ES-I3 (cell line): ENCODE results near the gene ADRA2B.
"Not testable (repeated sequence)": the region's sequence is repeated elsewhere in the genome, so short reads cannot be mapped to it uniquely, and the experiment has no call there.

Source experiments
- H3K36me3 ChIP-seq: 2 replicates; pipeline ENCODE4 v1.6.1; 2013; ENCODE audit warnings: mild to moderate bottlenecking, low read length, control low read depth, moderate library complexity; ENCODE audit not compliant: insufficient read depth
- H3K4me1 ChIP-seq: 2 replicates; pipeline ENCODE4 v1.6.1; 2013; ENCODE audit warnings: mild to moderate bottlenecking, control low read depth, low read length; ENCODE audit not compliant: insufficient read depth
- H3K9ac ChIP-seq: 2 replicates; pipeline ENCODE4 v1.6.1; 2013; ENCODE audit warnings: low read depth, mild to moderate bottlenecking, low read length, moderate library complexity
- H3K9me3 ChIP-seq: 2 replicates; pipeline ENCODE4 v1.6.1; 2013; ENCODE audit warnings: mild to moderate bottlenecking, low read length, moderate library complexity; ENCODE audit not compliant: control insufficient read depth, insufficient read depth

The ADRA2B gene

DNA sequence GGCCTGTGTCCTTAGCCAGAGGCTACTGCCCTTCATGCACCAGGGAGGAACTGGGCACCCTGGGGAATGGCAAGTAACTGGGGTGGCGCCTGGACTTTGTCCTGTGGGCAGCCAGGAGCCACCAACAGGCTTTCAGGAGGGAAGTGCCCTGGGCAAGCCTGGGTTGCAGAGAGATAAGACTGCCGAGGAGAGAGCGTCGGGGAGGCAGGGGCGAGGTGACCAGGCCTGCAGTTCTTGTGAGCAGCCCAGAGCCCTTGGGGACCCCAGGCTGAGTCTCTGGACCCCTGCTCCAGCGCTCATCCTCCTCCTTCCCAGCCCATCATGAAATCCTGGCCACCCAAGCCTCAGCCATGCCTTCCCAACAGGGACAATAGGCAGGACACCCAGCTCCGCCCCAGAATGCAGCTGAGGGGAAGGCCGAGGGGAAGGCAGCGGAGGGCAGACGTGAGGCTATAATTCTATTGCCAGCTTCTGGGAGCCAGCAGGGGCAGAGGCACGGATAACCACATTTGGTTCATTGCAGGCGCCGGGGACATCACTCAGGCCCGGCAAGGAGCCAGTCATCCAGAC, 25.1 kb downstream of the ADRA2B start:
- 0 out of 2 replicates have a peak, but pooled peaks cover 5% of the 10 kb centered on the region for H3K9me3 ChIP-seq
- no peak overlapping the region for H3K9ac ChIP-seq

DNA sequence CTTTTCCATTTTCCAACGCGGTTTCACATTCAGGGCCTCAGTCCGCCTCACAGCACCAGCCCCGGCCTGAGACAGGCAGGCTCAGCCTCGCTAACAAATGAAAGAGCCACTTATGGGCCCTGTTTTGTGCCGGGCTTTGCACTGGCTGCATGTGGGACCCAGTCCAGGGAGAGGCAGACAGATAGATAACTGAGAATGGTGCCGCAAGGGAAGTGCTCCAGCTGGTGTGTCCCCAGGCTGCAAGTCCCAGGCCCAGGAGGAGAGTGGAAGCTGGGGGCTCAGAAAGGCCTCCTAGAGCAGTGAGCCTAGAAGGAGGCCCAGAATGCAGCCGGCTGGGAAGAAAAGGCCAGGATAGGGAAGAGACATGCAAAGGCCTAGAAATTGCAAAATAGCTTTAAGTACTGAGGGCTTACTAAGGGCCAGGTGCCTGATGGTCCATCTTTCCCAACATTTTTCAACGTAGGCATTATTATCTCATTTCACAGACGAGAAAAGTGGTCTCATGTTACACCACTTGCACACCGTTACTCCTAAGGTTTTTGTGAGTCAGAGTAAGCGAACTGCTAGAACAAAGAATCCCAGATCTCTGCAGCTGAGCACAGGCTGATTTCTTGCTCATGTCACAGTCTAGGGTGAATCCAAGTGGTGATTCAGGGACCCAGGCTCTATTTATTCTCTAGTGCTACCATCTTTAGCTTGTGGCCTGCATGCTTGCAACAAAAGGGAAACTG, 26.0 kb downstream of the ADRA2B start:
- Histone ChIP-seq H3K4me1 (peaks cover 5% of the 10 kb centered on the region), H3K9me3 (0 out of 2 replicates have a peak, but pooled peaks cover 5% of the 10 kb centered on the region), H3K9ac (no peak overlapping the region), H3K36me3 (no peaks in the 10 kb centered on the region)

More for the DNA sequence above, 25.1 kb downstream of the ADRA2B start:
- H3K36me3 ChIP-seq = no peaks in the 10 kb centered on the region
- peaks cover 5% of the 10 kb centered on the region for H3K4me1 ChIP-seq

DNA sequence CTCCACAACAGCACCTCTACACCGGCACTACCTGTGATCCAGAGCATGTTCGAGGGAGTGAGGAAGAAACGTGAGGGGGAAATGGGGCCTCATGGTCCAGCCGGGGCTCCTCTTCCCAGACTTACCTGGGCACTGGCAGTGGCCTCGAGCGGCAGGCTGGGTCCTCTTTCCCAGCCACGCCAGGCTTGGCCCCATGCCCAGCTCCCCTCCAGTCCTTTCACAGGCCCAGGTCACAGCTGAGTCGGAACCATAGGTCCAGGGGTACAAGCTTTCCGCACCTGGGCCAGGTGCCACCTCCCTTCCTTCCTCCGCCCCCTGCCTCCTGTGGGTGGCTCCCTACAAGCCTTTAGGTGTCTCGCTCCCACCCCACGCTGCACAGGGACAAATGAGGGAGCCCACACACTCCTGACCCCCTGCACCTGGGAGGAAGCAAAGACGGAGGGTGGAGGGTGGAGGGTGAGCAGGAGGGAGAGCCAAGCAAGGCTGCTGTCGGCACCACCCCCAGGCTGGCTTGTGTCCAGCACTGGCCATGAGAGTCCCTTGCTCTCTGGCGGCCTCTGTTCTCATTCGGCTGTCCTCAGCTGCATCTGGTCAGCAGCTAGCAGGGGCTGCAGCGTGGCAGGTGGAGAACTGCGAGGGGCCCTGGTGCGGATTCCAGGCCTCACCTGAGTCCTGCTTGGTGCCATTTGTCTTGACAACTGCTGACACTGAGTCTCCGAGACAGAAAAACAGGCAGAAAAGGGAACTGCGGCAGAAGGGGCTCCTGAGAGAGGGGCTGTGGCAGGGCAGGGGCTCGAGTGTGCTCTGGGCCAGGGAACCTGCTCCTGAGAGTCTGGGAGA, 26.8 kb downstream of the ADRA2B start:
- H3K9me3 ChIP-seq = 0 out of 2 replicates have a peak, but pooled peaks cover 5% of the 10 kb centered on the region
- H3K9ac ChIP-seq = no peak overlapping the region
- H3K36me3 ChIP-seq = no peaks in the 10 kb centered on the region
- H3K4me1 ChIP-seq = peaks cover 5% of the 10 kb centered on the region

DNA sequence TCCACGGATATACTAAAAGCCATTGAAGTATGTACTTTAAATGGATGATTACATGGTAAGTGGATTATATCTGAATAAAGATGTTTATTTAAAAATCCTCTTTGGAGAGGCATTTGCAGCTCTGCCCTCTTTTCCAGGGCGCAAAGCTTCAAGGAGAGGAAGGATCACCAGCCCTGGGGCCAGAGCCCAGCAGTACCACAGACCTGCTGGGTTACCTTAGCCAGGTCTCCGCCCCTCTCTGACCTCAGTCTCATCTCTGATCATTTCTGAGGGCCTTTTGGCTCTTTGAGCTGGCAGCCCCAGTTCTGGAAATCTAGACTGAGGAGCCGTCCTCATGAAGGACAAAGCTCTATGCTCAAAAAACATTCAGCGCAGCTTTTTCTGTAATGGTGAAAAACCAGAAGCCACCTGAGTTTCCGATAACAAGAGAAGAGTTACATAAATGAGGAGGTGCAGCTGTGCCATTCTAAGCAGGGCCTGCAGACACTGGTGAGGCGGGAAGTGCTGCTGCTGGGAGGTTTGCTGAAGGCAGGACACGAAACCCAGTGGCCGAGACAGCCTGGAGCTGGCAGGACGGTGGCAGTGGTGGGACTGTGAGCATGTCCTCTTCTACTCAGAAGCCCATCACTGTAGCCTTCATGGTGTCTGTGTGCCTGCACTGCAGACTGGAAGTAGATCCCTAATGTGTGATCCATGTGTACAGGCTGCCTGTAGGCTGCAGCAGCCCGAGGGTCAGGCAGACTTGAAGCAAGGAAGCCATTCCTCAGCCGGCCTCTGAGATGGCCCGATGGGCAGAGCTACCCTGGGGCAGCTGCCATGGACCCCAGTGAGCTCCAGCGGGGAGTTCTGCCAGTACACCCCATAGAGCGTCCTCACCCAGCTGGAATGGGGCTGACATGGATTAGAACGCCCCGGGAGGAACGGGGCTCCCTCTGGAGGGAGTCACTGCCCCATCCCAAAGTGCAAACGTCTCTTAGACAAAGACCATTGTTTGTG, 27.7 kb downstream of the ADRA2B start:
- no peak overlapping the region for H3K9ac ChIP-seq
- no peaks in the 10 kb centered on the region for H3K36me3 ChIP-seq
- 0 out of 2 replicates have a peak, but pooled peaks cover 5% of the 10 kb centered on the region for H3K9me3 ChIP-seq
- peaks cover 5% of the 10 kb centered on the region for H3K4me1 ChIP-seq

DNA sequence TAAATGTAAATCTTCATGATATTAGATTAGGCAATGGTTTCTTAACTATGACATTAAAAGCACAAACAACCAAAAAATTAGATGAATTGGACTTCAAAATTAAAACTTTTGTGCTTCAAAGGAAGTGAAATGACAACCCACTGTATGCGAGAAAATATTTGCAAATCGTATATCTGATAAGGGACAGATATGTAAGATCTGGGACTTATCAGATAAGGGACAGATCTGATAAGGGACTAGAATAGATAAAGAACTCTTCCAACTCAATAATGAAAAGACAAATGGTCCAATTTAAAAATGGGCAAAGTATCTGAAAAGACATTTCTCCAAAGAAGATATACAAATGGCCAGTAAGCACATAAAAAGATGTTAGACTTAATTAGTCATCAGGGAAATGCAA, 29.2 kb downstream of the ADRA2B start:
- no peaks in the 10 kb centered on the region for H3K9me3 ChIP-seq

DNA sequence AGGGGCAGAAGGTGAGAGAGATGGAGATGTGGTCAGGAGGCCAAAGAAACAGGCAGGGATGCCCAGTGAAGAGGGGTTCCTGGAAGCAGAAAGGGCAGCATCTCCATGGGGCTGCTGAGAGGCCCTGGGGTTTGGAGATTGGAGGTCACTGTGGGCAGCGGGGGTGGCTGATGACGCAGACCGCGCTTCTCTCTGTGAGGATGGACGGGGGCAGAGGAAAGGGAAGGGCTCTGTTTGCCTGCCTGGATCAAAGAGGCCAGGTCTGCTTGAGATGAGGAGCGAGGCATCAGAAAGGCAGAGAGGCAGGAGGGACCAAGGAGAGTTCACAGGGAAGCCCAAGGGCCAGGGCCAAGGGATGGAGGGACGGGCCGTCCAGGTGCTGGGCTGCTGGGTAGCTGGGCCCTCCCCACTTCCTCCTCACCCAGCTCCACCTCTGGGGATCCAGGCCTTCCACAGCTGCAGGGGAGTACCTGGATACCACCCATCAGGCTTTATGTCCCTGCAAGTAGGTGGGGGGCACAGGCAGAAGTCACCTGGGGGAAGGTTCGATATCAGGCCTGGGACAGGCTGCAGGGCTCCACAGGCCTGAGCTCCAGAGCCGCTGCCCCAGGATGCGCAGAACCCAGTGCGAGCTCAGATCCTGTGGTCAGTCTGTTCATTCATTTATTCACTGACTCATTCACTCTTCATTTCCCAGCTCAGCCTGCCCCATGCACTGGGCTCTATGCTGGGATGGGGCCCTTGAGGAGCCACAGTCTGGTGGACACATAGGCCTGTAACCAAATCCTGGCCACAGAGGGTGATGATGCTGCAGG, 30.6 kb downstream of the ADRA2B start:
- H3K9ac ChIP-seq = no peak overlapping the region
- H3K36me3 ChIP-seq = no peaks in the 10 kb centered on the region
- H3K4me1 ChIP-seq = peaks cover 2% of the 10 kb centered on the region; the same call in 1 of the 2 replicates
- no peaks in the 10 kb centered on the region for H3K9me3 ChIP-seq

More for the DNA sequence above, 29.2 kb downstream of the ADRA2B start:
- Histone ChIP-seq H3K9ac (no peak overlapping the region), H3K4me1 (peaks cover 5% of the 10 kb centered on the region), H3K36me3 (no peaks in the 10 kb centered on the region)

DNA sequence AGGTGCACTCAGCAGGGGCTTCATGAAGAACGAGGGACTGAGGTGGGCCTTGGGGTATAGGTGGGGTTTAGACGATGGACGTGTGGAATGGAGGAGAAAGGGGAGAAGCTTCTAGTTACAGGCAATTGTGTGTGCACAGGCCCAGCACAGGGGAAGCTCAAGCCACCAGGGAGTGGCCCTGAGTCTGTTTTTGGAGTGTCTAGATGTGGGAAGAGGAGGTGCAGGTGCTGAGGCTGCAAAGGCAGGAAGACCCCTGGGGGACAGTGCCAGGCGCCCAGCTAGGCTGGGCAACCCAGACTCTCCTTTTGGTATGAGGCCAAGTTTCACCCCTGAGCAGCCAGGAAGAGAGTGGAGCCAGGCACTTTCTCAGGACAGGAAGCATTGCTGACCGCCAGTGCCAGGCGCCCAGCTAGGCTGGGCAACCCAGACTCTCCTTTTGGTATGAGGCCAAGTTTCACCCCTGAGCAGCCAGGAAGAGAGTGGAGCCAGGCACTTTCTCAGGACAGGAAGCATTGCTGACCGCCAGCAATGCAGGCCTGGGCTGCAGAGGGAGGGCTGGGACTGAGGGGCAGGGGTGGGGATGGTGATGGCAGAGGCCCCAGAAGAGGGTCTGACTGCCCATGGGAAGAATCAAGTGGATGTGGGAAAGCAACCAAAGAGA, 31.4 kb downstream of the ADRA2B start:
- not testable (repeated sequence) for H3K4me1 ChIP-seq, H3K36me3 ChIP-seq, H3K9me3 ChIP-seq, H3K9ac ChIP-seq

DNA sequence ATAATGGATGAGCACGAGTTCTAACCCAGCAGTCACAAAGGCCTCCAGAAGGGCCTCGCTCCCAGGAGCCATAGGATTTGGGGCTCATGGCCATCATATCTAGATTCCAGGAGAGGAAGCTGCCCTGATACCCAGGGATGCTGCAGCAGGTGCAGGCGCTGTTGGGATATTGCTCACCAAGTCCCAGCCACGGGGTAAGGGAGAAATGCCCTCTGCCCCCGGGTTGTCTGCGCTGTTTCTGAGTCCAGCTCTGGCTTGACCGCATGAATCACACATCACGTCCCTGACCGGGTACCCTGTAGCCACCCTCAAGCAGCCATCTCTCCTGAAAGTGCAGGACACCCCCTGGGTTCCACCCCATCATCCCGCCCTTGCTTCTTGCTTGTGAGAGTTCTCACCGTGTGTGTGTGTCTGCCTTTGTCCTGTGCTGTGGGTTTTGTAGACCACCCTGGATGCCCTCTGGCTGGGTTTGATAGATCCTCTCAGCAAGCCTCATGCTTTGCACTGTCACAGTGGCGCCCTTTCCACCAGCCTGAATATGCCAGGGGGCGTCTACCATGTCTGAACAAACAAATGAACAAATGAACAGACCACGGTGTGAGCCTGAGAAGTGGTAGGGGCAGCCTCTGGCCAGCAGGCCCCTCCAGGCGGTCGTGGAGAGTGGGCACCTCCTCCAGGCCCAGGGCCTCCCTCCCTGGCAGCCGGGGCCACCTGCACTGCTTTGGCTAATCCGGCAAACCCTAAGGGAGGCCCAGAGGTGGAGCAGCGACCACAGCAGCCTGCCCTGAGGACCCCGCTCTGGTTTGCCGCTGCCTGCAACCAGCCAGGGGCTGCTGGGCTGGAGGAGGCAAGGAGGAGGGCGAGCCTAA, 32.1 kb downstream of the ADRA2B start:
- Histone ChIP-seq H3K36me3 (no peaks in the 10 kb centered on the region), H3K9me3 (no peaks in the 10 kb centered on the region), H3K9ac (no peak overlapping the region), H3K4me1 (no peaks in the 10 kb centered on the region)

DNA sequence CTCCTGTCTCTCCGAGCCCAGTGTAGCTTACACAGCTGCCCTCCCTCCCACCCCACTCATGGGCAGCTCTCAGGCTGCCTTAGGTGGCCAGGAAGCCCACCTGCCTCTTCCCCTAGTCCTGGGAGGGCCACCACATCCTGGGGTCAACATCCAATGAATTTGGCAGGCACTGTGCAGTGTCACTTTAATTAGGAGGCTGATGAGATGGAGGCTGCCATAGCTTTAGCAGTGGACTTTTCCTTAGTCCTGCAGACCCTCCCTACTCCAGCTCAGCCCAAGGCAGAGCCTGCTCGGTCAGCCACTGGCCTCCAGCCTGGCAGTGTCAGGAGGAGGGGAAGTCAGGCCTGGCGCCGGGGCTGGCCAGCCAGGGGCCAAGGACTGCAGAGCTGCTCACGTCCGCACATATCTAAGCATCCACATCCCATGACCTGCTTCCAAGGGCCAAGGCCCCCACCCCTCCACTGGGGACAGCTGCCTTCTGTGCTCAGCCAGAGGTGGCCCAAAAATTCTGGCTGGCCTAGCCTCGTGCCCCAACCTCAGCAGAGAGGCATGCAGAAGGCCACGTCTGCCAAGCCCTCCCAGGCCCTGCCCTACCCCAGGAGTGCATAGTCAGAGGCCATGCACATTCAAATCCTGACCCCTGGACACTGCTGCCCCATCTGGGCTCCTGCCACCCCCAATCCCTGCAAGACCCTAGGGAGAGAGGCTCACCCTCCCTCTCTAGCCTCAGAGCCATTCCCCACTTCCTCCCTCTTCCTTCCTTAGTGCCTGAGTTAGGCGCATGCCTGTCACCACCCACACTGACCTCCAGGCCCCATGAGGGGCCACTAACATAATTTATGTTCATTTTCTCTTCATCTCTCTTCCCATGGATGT, 33.1 kb downstream of the ADRA2B start:
- H3K36me3 ChIP-seq = no peaks in the 10 kb centered on the region
- H3K4me1 ChIP-seq = no peaks in the 10 kb centered on the region
- no peaks in the 10 kb centered on the region for H3K9me3 ChIP-seq
- H3K9ac ChIP-seq = no peak overlapping the region

DNA sequence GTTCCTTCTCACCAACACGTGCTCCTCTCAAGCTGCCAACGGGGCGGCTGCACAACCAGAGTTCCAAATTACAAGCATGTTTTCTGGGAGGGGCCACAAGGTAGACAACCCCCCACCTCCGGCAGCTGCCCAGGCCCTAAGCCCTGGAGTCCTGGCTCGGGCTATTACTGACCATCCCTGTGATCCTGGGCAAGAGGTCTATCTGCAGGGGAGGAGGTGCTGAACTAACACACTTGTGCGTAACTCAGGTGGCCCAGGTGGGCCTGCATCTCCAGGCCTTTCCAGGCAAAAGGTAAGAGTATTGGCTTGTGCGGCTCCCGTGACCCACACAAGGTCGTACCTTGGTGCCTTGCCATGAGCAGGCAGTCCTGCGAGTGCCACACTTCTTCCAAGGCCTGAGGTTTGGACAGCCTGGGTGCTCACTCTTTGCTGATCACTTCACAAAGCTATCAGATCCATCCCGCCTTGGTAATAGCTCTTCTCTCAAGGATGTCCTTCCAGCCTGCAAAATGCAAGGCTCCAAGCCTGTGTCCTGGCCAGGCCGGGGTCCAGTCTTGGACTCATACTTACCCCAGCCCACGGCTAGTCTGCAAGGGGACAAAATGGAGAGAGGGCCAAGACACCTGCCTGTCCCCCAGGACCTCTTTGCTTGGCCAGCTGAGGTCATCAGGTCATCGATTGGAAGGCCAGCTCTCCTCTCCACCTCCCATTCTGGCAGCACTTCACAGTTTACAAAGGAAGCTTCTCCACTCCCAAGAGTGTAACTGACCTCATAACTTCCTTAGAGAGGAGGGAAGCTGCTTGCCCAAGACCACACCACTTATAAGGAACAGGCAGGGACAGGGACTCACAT, 33.9 kb downstream of the ADRA2B start:
- no peaks in the 10 kb centered on the region for H3K36me3 ChIP-seq
- no peak overlapping the region for H3K9ac ChIP-seq
- H3K9me3 ChIP-seq = no peaks in the 10 kb centered on the region
- H3K4me1 ChIP-seq = no peaks in the 10 kb centered on the region

DNA sequence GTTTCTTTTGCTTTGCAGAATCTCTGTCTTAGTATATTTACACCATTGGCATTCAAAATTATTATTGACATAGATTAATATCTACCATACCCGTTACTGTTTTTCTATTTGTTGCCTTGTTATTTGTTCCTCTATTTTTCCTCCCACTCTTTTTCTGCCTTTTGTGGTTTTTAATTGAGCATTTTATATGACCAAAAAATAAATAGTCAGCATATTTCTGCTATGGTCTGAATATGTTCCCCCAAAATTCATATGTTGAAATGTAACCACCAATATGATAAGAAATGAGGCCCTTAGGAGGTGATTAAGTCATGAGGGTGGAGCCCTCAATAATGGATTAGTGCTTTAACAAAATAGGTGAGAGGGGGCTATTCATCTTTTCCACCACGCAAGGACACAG, 35.3 kb downstream of the ADRA2B start:
- Histone ChIP-seq H3K4me1 (no peaks in the 10 kb centered on the region), H3K36me3 (no peaks in the 10 kb centered on the region), H3K9ac (no peak overlapping the region), H3K9me3 (no peaks in the 10 kb centered on the region; the same call in 1 of the 2 replicates)
